ENCODE data around the gene RAB21.
A peak's percentile ranks its signal among the peaks of the same experiment; 100 is the strongest.

The RAB21 gene

GRCh38 chr12:71754461-71755145 is at the start of gene RAB21:
TSS of gene RAB21 (plus strand) at chr12:71754863. CDS start at chr12:71755130, 267 bp downstream.
- peak; percentile 88 for DNase-seq

GRCh38 chr12:71704920-71705319 is 49.7 kb upstream of the RAB21 start:
- DNase-seq = no peak

- no peak for DNase-seq
Observed at GRCh38 chr12:71708658-71709057, 46.0 kb upstream of the RAB21 start.

GRCh38 chr12:71710276-71711125 is 44.2 kb upstream of the RAB21 start:
- no peak for DNase-seq

GRCh38 chr12:71718611-71719010 is 36.1 kb upstream of the RAB21 start:
- no peak for DNase-seq

GRCh38 chr12:71719647-71720370 is 34.9 kb upstream of the RAB21 start:
- no peak for DNase-seq

- DNase-seq = no peak
Observed at GRCh38 chr12:71721783-71722505, 32.7 kb upstream of the RAB21 start.

GRCh38 chr12:71725011-71725410 is 29.7 kb upstream of the RAB21 start:
- no peak for DNase-seq

- DNase-seq = no peak
Observed at GRCh38 chr12:71726548-71726947, 28.1 kb upstream of the RAB21 start.

- no peak for DNase-seq
Observed at GRCh38 chr12:71727958-71728357, 26.7 kb upstream of the RAB21 start.

- no peak for DNase-seq
Observed at GRCh38 chr12:71730936-71731335, 23.7 kb upstream of the RAB21 start.

GRCh38 chr12:71731439-71732356 is 23.0 kb upstream of the RAB21 start:
- no peak for DNase-seq

GRCh38 chr12:71732357-71732712 is 22.3 kb upstream of the RAB21 start:
- no peak for DNase-seq

GRCh38 chr12:71737197-71737596 is 17.5 kb upstream of the RAB21 start:
- no peak for DNase-seq

GRCh38 chr12:71742998-71743397 is 11.7 kb upstream of the RAB21 start:
- no peak for DNase-seq

GRCh38 chr12:71744522-71745300 is 10.0 kb upstream of the RAB21 start:
- DNase-seq = no peak

- peak; percentile 30 for DNase-seq
Observed at GRCh38 chr12:71746974-71747611, 7.6 kb upstream of the RAB21 start.

GRCh38 chr12:71748081-71748850 is 6.4 kb upstream of the RAB21 start:
- no peak for DNase-seq

- DNase-seq = no peak
Observed at GRCh38 chr12:71749666-71750065, 5.0 kb upstream of the RAB21 start.

- peak; percentile 15 for DNase-seq
Observed at GRCh38 chr12:71752891-71753290, 1.8 kb upstream of the RAB21 start.
